DMS153 treated with DMSO at 0.1 percent for 48 hours (cell line): ENCODE measurements around the gene WNT7A.

Experiments
- DNase-seq: peaks from one replicate; lab custom pipeline; 2025; ENCODE audit not compliant: unreplicated experiment; lab: John Stamatoyannopoulos, UW

WNT7A gene

GRCh38 chr3:13885704-13886010 lies 5.8 kb upstream of the WNT7A start:
- DNase-seq: no peak

- DNase-seq: peak; percentile 16
These were observed 5.2 kb upstream of the WNT7A start for GRCh38 chr3:13884851-13885703.

GRCh38 chr3:13883681-13884080 lies 3.8 kb upstream of the WNT7A start:
- no peak for DNase-seq

- no peak for DNase-seq
These were observed 3.0 kb upstream of the WNT7A start for GRCh38 chr3:13882876-13883275.

GRCh38 chr3:13881536-13882410 lies 1.9 kb upstream of the WNT7A start:
- no peak for DNase-seq

- DNase-seq: no peak
These were observed 913 bp upstream of the WNT7A start for GRCh38 chr3:13880811-13881156.

- no peak for DNase-seq
These were observed 547 bp downstream of the WNT7A start for GRCh38 chr3:13879102-13879945.

- DNase-seq: no peak
These were observed 1.4 kb downstream of the WNT7A start for GRCh38 chr3:13878281-13879101.

GRCh38 chr3:13877911-13878280 lies 2.0 kb downstream of the WNT7A start:
- DNase-seq: no peak

GRCh38 chr3:13876451-13877100 lies 3.3 kb downstream of the WNT7A start:
- DNase-seq: no peak

GRCh38 chr3:13874891-13875290 lies 5.0 kb downstream of the WNT7A start:
- no peak for DNase-seq

- DNase-seq: no peak
These were observed 6.1 kb downstream of the WNT7A start for GRCh38 chr3:13873818-13874217.

- no peak for DNase-seq
These were observed 7.4 kb downstream of the WNT7A start for GRCh38 chr3:13872451-13872850.

GRCh38 chr3:13871791-13872190 lies 8.1 kb downstream of the WNT7A start:
- DNase-seq: no peak

- no peak for DNase-seq
These were observed 9.0 kb downstream of the WNT7A start for GRCh38 chr3:13870902-13871301.

- DNase-seq: no peak
These were observed 10.0 kb downstream of the WNT7A start for GRCh38 chr3:13869761-13870343.

GRCh38 chr3:13868844-13869724 lies 10.8 kb downstream of the WNT7A start:
- DNase-seq: no peak

GRCh38 chr3:13867732-13868131 lies 12.1 kb downstream of the WNT7A start:
- no peak for DNase-seq
